ENCODE results near the gene CTSO. TPM values are rescaled to one million over a fixed set of nuclear protein-coding genes. Genes with fewer than 3 reads are reported as not detected.

CTSO gene
- total and polyA plus RNA-seq, 2 of the 8 experiments (the other 6 are each of a cell fraction or from before 2014, with no cell fraction given) = 0.39 to 0.41 TPM

DNA sequence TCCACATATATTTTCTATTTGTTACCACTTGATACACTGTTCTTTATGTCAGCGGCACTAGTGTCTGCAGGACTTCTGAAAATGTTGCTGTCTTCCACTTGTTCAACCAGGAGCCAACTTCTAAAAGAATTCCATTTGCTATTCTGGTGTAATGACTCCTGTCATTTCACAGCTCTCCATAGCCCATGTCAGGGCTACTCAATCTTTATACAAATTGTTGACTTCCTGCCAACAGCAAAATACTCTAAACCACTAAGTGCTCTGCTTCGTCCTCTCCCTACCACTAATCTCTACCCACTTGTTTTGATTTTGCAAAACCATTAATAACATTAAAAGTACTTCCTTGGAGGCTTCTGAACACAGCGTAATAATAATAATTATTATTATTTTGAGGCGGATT lies 7.2 kb downstream of the CTSO start:
- no peak overlapping the region for H2AK5ac ChIP-seq (ENCODE audit: low read depth, low read length)
- ChIA-PET POLR2A (ENCODE audit: partially characterized antibody) (no interaction called here), CTCF (ENCODE audit: partially characterized antibody) (interaction anchor here (0.6 to 1.0 kb wide), 2 partner anchors 138 to 760 kb away, joined by 3 read pairs; no protein-coding TSS in a partner anchor)
- H3K4me3 ChIP-seq (ENCODE audit: extremely low read depth in 1 of 4, insufficient read depth in 2 of 4, low read depth in 3 of 4, low read length in 4 of 4) = no peak overlapping the region
- H4K5ac ChIP-seq (ENCODE audit: insufficient read length, low read depth, low read length) = no peak overlapping the region
- no peak overlapping the region for H4K8ac ChIP-seq (ENCODE audit: extremely low read depth, insufficient read depth, low read length)
- H3K23me2 ChIP-seq (ENCODE audit: low read depth, low read length) = no peaks in the 10 kb centered on the region
- 73% methylated on average over 4 of the region's 4 CpGs; no CpG with 5 or more reads in 1 of the 2 experiments for WGBS, 2 experiments (ENCODE audit: extremely low coverage in 1 of 2, insufficient coverage in 1 of 2, insufficient read length in 1 of 2, insufficient replicate concordance in 2 of 2, low coverage in 1 of 2, low lambda C conversion rate in 2 of 2, missing lambda C conversion rate in 1 of 2)
- no peaks in the 10 kb centered on the region for H3K79me2 ChIP-seq (ENCODE audit: control insufficient read depth in 1 of 2, insufficient read depth in 2 of 2, low read length in 2 of 2)
- H3K36me3 ChIP-seq (ENCODE audit: control insufficient read depth in 2 of 4, insufficient read depth in 4 of 4, low read length in 3 of 4) = no peaks in the 10 kb centered on the region
- no peaks in the 10 kb centered on the region for H4K20me1 ChIP-seq (replicated peaks in 1 of 2; ENCODE audit: control insufficient read depth in 1 of 2, insufficient read depth in 2 of 2, low read length in 2 of 2)
- H2BK12ac ChIP-seq (ENCODE audit: low read depth, low read length) = no peak overlapping the region
- no peak overlapping the region for H3K27ac ChIP-seq (ENCODE audit: low read depth, low read length)
- H3K27me3 ChIP-seq (replicated peaks in 1 of 4; ENCODE audit: control insufficient read depth in 3 of 4, extremely low read depth in 1 of 4, insufficient read depth in 3 of 4, low read length in 3 of 4) = peaks cover 0 to 1% (median 0%) of the 10 kb centered on the region in 4 experiments; a peak in 1 of 7 replicates
- H2BK120ac ChIP-seq (replicated peaks; ENCODE audit: low read depth, low read length) = no peak overlapping the region
- no peak overlapping the region for H3K56ac ChIP-seq (replicated peaks; ENCODE audit: insufficient read length, low read depth, low read length)
- H3K79me1 ChIP-seq (ENCODE audit: low read depth, low read length) = no peaks in the 10 kb centered on the region
- FAIRE-seq (no peak), DNase-seq (ENCODE audit: low read depth in 1 of 2, low spot score in 2 of 2) (no peak)
- H3K9ac ChIP-seq (replicated peaks in 1 of 4; ENCODE audit: extremely low read depth in 1 of 4, low read depth in 3 of 4, low read length in 3 of 4) = no peak overlapping the region
- H2BK15ac ChIP-seq (ENCODE audit: low read length) = no peak overlapping the region
- no peak overlapping the region for H3K18ac ChIP-seq (ENCODE audit: extremely low read depth, low read length)
- no peaks in the 10 kb centered on the region for H3K9me3 ChIP-seq (ENCODE audit: insufficient read depth in 2 of 2, low read depth in 1 of 2, low read length in 1 of 2)
- H2BK20ac ChIP-seq (ENCODE audit: low read length) = no peak overlapping the region
- H3K4me1 ChIP-seq (replicated peaks in 1 of 4; ENCODE audit: control insufficient read depth in 3 of 4, insufficient read depth in 4 of 4, low read length in 3 of 4) = no peaks in the 10 kb centered on the region
- H3K23ac ChIP-seq (ENCODE audit: insufficient read length) = no peak overlapping the region
- H3K14ac ChIP-seq (ENCODE audit: insufficient read length) = no peak overlapping the region
- H3K4me2 ChIP-seq (ENCODE audit: insufficient read depth in 1 of 2, low read depth in 2 of 2, low read length in 2 of 2) = no peak overlapping the region
- H3K4ac ChIP-seq (replicated peaks; ENCODE audit: insufficient read length, low read depth, low read length) = no peak overlapping the region
- no peak overlapping the region for H2BK5ac ChIP-seq (ENCODE audit: low read depth, low read length)
- no peak overlapping the region for H4K91ac ChIP-seq (replicated peaks; ENCODE audit: insufficient read length, low read length)
- no peak overlapping the region for H2AFZ ChIP-seq (ENCODE audit: low read length)
- TF ChIP-seq FOSL1 (IDR thresholded peaks at IDR 0.05; ENCODE audit: insufficient read depth, low read depth, low read length) (no peak), EP300 (IDR thresholded peaks at IDR 0.05; ENCODE audit: borderline replicate concordance in 1 of 2, low read depth in 2 of 2, low read length in 2 of 2) (no peak), PHF8 (conservative IDR thresholded peaks at IDR 0.05; ENCODE audit: low read depth, low read length) (no peak), KDM1A (IDR thresholded peaks at IDR 0.05; ENCODE audit: borderline replicate concordance, low read length) (no peak), SRF (IDR thresholded peaks at IDR 0.05; ENCODE audit: low read depth, low read length) (no peak), SIN3A (conservative IDR thresholded peaks at IDR 0.05 in 1 of 2, IDR thresholded peaks at IDR 0.05 in 1 of 2; ENCODE audit: low read depth in 1 of 2, low read length in 2 of 2) (no peak), SP1 (IDR thresholded peaks at IDR 0.05; ENCODE audit: low read depth, low read length) (no peak)
- TF ChIP-seq, protein P1, sequence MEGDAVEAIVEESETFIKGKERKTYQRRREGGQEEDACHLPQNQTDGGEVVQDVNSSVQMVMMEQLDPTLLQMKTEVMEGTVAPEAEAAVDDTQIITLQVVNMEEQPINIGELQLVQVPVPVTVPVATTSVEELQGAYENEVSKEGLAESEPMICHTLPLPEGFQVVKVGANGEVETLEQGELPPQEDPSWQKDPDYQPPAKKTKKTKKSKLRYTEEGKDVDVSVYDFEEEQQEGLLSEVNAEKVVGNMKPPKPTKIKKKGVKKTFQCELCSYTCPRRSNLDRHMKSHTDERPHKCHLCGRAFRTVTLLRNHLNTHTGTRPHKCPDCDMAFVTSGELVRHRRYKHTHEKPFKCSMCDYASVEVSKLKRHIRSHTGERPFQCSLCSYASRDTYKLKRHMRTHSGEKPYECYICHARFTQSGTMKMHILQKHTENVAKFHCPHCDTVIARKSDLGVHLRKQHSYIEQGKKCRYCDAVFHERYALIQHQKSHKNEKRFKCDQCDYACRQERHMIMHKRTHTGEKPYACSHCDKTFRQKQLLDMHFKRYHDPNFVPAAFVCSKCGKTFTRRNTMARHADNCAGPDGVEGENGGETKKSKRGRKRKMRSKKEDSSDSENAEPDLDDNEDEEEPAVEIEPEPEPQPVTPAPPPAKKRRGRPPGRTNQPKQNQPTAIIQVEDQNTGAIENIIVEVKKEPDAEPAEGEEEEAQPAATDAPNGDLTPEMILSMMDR (IDR thresholded peaks at IDR 0.05; ENCODE audit: control extremely low read depth in 1 of 3, insufficient read depth in 1 of 3, low read depth in 1 of 3, low read length in 3 of 3) = no peak
- TF ChIP-seq, protein P2, sequence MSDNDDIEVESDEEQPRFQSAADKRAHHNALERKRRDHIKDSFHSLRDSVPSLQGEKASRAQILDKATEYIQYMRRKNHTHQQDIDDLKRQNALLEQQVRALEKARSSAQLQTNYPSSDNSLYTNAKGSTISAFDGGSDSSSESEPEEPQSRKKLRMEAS (IDR thresholded peaks at IDR 0.05) = no peak
